Glutamatergic neuron (in vitro differentiated cells): ENCODE measurements around the gene CYP1A1. TPM values are rescaled to one million over a fixed set of nuclear protein-coding genes. Genes with fewer than 3 reads are reported as not detected.

Experiments used
- DNase-seq: peaks from one replicate; pipeline ENCODE4 v3.0.0; 2022
- H3K27ac Mint-ChIP-seq: one replicate; pipeline ENCODE4 v1.8.0; 2020; ENCODE audit warnings: mild to moderate bottlenecking, mixed read lengths, inconsistent platforms; ENCODE audit not compliant: unreplicated experiment
- H3K27me3 Mint-ChIP-seq: one replicate; pipeline ENCODE4 v1.8.0; 2020; ENCODE audit warnings: mild to moderate bottlenecking, moderate library complexity, mixed read lengths, inconsistent platforms; ENCODE audit not compliant: unreplicated experiment
- H3K36me3 Mint-ChIP-seq: one replicate; pipeline ENCODE4 v1.8.0; 2020; ENCODE audit warnings: mild to moderate bottlenecking, mixed read lengths, inconsistent platforms; ENCODE audit not compliant: unreplicated experiment
- H3K4me1 Mint-ChIP-seq: one replicate; pipeline ENCODE4 v1.8.0; 2020; ENCODE audit warnings: mild to moderate bottlenecking, low read depth, mixed read lengths, inconsistent platforms; ENCODE audit not compliant: unreplicated experiment
- H3K4me3 Mint-ChIP-seq: one replicate; pipeline ENCODE4 v1.8.0; 2020; ENCODE audit warnings: mild to moderate bottlenecking, mixed read lengths, inconsistent platforms; ENCODE audit not compliant: unreplicated experiment
- H3K9me3 Mint-ChIP-seq: one replicate; pipeline ENCODE4 v1.8.0; 2020; ENCODE audit warnings: mild to moderate bottlenecking, moderate library complexity, mixed read lengths, inconsistent platforms; ENCODE audit not compliant: unreplicated experiment
- CTCF ChIP-seq: fragments of 200-600 bp; sonication (generic); IDR thresholded peaks from one replicate; pipeline ENCODE4 v1.5.0; 2021; ENCODE audit not compliant: partially characterized antibody, unreplicated experiment
- long read RNA-seq: library from polyadenylated mRNA; unstranded; transcript quantifications from one replicate; pipeline ENCODE4 v2.0.0, GENCODE V29; 2020; ENCODE audit not compliant: unreplicated experiment
- total RNA-seq: library from RNA; stranded (reverse); fragmentation: NEBNext Ultra II Directional; extraction: Animal tissue kit (Norgen Biotek cat#: 25700); gene quantifications from one replicate; pipeline ENCODE4 v1.2.1, GENCODE V29; 2021; ENCODE audit not compliant: unreplicated experiment

Gene CYP1A1
- total RNA-seq: 0.27 TPM
- long read RNA-seq: 0 reads

DNA sequence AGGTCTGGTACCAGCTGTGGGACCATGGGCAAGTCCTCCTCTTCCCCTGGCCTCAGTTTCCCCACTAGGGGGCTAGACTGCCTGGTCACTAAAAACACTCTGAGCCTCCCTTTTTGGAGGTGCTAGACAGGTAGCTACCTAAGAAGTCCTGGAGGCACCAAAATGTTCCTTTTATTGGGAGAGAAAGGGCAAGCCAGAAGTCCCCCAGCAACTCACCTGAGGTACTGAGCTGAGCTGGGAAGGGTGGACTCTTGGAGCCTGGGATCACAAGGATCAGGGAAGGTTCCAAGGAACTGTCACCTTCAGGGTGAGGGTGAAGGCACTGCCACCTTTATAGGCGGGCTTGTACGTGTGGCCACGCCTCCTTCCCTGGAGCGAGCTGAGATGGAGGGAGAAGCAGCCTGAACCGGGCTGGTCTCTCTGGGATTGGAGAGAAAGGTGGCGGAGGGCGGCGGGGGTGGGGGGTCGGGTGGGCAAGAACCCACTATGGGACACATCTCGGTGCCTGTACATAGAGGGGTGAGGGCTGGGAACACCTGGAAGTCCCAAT, at the start of gene CYP1A1:
Gene CYP1A1, minus strand, starts transcription at position 304 of the 550 bp plus-strand sequence. CDS start 2,431 bp downstream, outside the sequence.
- peaks cover 11% of the 10 kb centered on the region for H3K36me3 Mint-ChIP-seq
- peak; percentile 42 for DNase-seq
- no peak within 1 kb of the TSS for H3K27ac Mint-ChIP-seq
- H3K4me1 Mint-ChIP-seq: peaks cover 15% of the 10 kb centered on the region
- TF ChIP-seq CTCF: no peak
- H3K9me3 Mint-ChIP-seq: peaks cover 11% of the 10 kb centered on the region
- H3K27me3 Mint-ChIP-seq: peaks cover 15% of the 10 kb centered on the region
- H3K4me3 Mint-ChIP-seq: peak within 1 kb of the TSS; percentile 65

DNA sequence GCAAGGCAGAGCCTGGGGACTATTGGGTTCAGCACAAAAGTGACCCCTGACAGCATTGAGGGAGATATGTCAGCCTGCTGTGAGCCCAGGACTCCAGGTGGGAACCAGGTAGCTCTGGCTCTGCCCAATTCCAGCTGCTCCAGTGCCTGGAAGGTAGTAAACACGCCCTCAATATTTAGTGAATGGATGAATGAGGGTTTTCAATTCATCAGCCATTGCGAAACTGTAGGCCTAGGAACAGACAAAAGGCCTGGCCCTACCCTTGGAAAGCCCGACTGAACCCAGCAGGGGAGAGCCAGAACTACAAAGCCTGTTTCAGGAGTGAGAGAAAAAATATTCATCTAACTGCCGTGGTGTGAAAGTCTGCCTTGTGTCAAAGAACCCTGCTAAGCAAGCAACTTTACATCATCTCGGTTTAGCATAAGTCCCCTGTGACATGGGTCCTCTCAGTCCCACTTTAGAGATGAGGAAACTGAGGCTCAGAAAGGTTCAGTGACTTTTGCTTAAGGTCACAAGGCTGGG, 48.5 kb upstream of the CYP1A1 start:
- H3K36me3 Mint-ChIP-seq: no peaks in the 10 kb centered on the region

DNA sequence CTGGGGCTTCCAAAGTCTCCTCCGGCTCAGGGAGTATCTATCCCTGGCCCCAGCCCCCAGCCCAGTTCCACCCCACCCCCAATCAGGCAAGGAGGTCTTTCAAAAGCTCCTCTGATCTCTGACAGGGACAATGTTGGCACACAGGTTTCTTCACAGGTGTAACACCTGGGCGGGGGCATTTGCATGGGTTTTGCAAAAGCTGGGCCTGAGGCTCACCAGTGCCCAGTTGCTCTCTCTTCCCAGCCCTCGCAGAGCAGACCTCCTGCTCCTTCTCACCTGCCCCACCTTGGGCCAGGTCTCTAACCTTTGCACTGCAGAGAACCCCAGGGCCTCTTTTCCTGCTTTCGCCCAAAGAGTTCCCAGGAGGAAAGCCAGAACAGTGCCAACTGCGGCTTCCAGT, 48.0 kb upstream of the CYP1A1 start:
- H3K27ac Mint-ChIP-seq: no peak overlapping the region
- no peaks in the 10 kb centered on the region for H3K36me3 Mint-ChIP-seq
- H3K9me3 Mint-ChIP-seq: peaks cover 1% of the 10 kb centered on the region
- no peak for TF ChIP-seq CTCF
- no peak overlapping the region for H3K4me3 Mint-ChIP-seq
- DNase-seq: no peak
- H3K4me1 Mint-ChIP-seq: peaks cover 19% of the 10 kb centered on the region
- H3K27me3 Mint-ChIP-seq: peaks cover 9% of the 10 kb centered on the region

More for the DNA sequence above, 48.5 kb upstream of the CYP1A1 start:
- Mint-ChIP-seq H3K4me3 (no peak overlapping the region), H3K27ac (no peak overlapping the region), H3K9me3 (peaks cover 1% of the 10 kb centered on the region), H3K27me3 (peaks cover 9% of the 10 kb centered on the region), H3K4me1 (peaks cover 18% of the 10 kb centered on the region)
- no peak for DNase-seq
- TF ChIP-seq CTCF: no peak

DNA sequence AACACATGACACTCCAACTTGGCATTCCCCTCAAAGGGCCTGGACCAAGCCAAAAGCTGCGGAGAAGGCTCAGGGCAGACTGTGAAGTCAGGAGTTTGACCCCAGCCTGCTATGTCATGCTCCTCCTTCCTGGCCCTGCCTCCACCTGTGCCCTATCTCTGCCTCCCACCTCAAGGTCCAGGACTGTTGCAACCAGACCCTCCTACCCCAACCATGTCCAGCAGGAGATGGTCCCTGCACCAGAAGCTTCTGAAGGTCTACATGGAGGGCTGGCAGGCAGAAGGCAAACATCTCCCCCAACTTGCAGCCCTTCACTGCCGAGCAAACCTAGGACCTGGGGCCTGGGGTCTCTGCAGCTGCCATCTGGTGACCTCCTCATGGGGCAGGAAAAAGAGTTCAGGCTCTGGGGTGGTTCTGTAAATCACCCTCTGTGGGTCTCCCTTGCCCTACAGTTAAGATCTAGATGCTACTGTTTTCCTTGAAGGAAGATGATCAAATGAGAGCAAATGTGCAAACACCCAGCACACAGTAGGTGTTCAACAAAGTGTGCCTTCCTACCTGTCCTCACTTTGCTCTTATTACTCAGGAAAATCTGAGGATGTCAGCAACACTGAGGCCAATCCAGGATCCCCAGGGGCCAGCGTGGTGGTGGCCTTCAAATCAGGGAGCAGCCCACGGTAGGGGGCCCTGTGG, 45.0 kb upstream of the CYP1A1 start:
- Mint-ChIP-seq H3K4me3 (no peak overlapping the region), H3K27me3 (peaks cover 5% of the 10 kb centered on the region), H3K27ac (no peak overlapping the region), H3K9me3 (no peaks in the 10 kb centered on the region), H3K36me3 (no peaks in the 10 kb centered on the region), H3K4me1 (peaks cover 4% of the 10 kb centered on the region)
- DNase-seq: no peak
- TF ChIP-seq CTCF: no peak

DNA sequence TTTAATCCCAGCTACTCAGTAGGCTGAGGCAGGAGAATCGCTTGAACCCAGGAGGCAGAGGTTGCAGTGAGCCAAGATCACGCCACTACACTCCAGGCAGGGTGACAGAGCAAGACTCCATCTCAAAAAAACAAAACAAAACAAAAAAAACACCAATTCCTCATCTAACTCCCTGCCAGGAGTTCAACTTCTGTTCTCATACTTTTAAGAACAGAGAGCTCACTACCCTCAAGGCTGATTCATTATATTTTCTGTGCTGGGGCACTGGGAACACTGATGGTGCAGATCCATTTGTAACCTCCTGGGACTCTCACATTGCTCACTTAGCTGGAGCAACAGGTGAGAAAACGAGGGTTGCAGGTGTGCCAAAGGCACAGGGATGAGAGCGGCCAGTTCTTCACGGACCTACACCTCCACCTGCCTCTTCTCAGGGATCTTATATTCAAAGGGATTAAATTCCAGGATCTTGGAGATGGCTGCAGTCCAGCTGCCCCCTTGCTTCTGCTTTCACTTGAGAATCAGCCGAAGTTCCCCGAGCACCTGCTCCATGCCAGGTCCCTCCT, 44.2 kb upstream of the CYP1A1 start:
- Mint-ChIP-seq H3K27me3 (peaks cover 5% of the 10 kb centered on the region), H3K36me3 (no peaks in the 10 kb centered on the region), H3K4me1 (peaks cover 4% of the 10 kb centered on the region)

More for the DNA sequence above, 44.2 kb upstream of the CYP1A1 start:
- no peak for TF ChIP-seq CTCF
- Mint-ChIP-seq H3K4me3 (no peak overlapping the region), H3K27ac (no peak overlapping the region), H3K9me3 (no peaks in the 10 kb centered on the region)
- no peak for DNase-seq
